Measurements from ENCODE around the gene CLTC.

DNA sequence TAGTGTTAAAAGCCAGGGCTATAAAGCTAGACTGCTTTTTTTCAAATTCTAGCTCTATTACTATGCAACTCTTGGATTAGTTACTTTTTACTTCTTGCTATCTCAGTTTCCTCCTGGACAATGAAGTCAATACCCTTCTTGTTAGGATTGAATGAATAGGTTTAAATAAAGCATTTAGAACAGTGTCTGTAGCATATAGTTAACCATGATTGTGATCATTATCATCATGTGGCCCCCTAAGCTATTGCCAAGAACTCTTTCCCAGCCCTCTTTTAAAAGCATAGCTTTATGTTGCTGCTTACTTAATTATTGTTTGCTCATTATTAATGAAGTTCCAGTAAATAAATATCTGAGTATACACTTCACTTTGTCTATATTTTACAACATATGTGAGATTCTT, 92.2 kb downstream of the CLTC start:
- TF ChIP-seq, protein P1, sequence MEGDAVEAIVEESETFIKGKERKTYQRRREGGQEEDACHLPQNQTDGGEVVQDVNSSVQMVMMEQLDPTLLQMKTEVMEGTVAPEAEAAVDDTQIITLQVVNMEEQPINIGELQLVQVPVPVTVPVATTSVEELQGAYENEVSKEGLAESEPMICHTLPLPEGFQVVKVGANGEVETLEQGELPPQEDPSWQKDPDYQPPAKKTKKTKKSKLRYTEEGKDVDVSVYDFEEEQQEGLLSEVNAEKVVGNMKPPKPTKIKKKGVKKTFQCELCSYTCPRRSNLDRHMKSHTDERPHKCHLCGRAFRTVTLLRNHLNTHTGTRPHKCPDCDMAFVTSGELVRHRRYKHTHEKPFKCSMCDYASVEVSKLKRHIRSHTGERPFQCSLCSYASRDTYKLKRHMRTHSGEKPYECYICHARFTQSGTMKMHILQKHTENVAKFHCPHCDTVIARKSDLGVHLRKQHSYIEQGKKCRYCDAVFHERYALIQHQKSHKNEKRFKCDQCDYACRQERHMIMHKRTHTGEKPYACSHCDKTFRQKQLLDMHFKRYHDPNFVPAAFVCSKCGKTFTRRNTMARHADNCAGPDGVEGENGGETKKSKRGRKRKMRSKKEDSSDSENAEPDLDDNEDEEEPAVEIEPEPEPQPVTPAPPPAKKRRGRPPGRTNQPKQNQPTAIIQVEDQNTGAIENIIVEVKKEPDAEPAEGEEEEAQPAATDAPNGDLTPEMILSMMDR (IDR thresholded peaks at IDR 0.05): no peak
- TF ChIP-seq EZH2 (IDR thresholded peaks at IDR 0.05): no peak
- TF ChIP-seq EZH2phosphoT487 (IDR thresholded peaks at IDR 0.05): no peak

Data from neural progenitor cell (in vitro differentiated cells).